Nephron progenitor cell (in vitro differentiated cells): ENCODE results near the gene RAPGEF4.

Source experiments
- DNase-seq: peaks from one replicate; pipeline ENCODE4 v3.0.0; 2021
- H3K27ac Mint-ChIP-seq: 2 replicates; pipeline ENCODE4 v1.8.0; 2021; ENCODE audit warnings: mild to moderate bottlenecking, moderate library complexity, mixed read lengths
- H3K27me3 Mint-ChIP-seq: 2 replicates; pipeline ENCODE4 v1.8.0; 2021; ENCODE audit warnings: mild to moderate bottlenecking, low read depth, mixed read lengths; ENCODE audit not compliant: poor library complexity
- H3K36me3 Mint-ChIP-seq: 2 replicates; pipeline ENCODE4 v1.8.0; 2021; ENCODE audit warnings: low read depth, mixed read lengths
- H3K4me1 Mint-ChIP-seq: 2 replicates; pipeline ENCODE4 v1.8.0; 2021; ENCODE audit warnings: mixed read lengths
- H3K4me3 Mint-ChIP-seq: 2 replicates; pipeline ENCODE4 v1.8.0; 2021; ENCODE audit warnings: mild to moderate bottlenecking, moderate library complexity, mixed read lengths
- H3K9me3 Mint-ChIP-seq: 2 replicates; pipeline ENCODE4 v1.8.0; 2021; ENCODE audit warnings: mild to moderate bottlenecking, moderate library complexity, mixed read lengths
- TF ChIP-seq, protein P1 (sequence below): fragments of 200-600 bp; sonication (generic); IDR thresholded peaks from 2 replicates; pipeline ENCODE4 v1.5.0; 2021; ENCODE audit warnings: antibody characterized with exemption

RAPGEF4 gene

DNA sequence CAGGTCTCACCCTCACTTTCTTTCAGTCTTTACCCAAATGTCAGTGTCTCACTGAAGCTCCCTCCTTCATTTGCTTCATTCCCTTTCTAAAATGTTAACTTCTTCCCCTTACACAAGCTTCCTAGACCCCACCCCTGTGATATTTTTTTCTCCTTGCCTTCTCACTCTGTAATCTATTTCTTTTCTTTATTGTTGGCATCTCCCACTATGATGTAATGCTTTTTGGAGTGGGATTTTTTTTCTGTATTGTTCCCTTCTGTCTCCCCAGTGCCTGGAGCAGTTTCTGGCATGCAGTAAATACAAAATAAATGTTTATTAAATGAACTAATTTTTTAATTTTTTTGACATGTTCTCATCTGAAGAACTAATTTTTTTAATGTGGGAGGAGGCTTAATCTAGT, 284.1 kb downstream of the RAPGEF4 start:
- peaks cover 4% of the 10 kb centered on the region for H3K9me3 Mint-ChIP-seq
- H3K27ac Mint-ChIP-seq = no peak overlapping the region
- H3K27me3 Mint-ChIP-seq = peaks cover 14% of the 10 kb centered on the region
- H3K4me1 Mint-ChIP-seq = no peaks in the 10 kb centered on the region
- no peak for DNase-seq
- TF ChIP-seq, protein P1, sequence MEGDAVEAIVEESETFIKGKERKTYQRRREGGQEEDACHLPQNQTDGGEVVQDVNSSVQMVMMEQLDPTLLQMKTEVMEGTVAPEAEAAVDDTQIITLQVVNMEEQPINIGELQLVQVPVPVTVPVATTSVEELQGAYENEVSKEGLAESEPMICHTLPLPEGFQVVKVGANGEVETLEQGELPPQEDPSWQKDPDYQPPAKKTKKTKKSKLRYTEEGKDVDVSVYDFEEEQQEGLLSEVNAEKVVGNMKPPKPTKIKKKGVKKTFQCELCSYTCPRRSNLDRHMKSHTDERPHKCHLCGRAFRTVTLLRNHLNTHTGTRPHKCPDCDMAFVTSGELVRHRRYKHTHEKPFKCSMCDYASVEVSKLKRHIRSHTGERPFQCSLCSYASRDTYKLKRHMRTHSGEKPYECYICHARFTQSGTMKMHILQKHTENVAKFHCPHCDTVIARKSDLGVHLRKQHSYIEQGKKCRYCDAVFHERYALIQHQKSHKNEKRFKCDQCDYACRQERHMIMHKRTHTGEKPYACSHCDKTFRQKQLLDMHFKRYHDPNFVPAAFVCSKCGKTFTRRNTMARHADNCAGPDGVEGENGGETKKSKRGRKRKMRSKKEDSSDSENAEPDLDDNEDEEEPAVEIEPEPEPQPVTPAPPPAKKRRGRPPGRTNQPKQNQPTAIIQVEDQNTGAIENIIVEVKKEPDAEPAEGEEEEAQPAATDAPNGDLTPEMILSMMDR = no peak
- no peak overlapping the region for H3K4me3 Mint-ChIP-seq
- H3K36me3 Mint-ChIP-seq = peaks cover 7% of the 10 kb centered on the region

DNA sequence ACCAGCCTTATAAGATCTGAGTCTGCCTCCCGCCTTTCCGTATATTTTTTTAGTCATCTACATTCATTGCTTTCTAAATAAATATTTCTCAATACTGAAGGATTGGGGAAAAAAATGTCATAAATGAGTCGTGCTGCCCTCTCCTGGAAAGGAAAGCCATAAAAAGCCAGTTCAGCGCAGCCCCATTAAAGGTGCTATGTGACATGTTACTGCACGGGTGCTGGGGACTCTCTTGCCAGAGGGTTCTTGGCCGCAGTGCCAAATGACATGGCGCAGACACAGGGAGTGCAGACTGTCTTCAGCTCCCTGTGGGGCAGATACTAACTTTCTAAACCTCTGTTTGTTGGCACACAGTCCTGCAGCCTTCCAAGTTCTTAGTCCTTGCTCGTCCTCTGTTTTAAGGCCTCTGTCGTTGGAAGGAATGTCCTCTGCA, 286.3 kb downstream of the RAPGEF4 start:
- peaks cover 4% of the 10 kb centered on the region for H3K9me3 Mint-ChIP-seq
- no peak overlapping the region for H3K27ac Mint-ChIP-seq
- peaks cover 12% of the 10 kb centered on the region for H3K4me1 Mint-ChIP-seq
- H3K36me3 Mint-ChIP-seq = peaks cover 11% of the 10 kb centered on the region
- no peak for DNase-seq
- TF ChIP-seq, protein P1 = no peak
- H3K27me3 Mint-ChIP-seq = peaks cover 9% of the 10 kb centered on the region
- H3K4me3 Mint-ChIP-seq = no peak overlapping the region

DNA sequence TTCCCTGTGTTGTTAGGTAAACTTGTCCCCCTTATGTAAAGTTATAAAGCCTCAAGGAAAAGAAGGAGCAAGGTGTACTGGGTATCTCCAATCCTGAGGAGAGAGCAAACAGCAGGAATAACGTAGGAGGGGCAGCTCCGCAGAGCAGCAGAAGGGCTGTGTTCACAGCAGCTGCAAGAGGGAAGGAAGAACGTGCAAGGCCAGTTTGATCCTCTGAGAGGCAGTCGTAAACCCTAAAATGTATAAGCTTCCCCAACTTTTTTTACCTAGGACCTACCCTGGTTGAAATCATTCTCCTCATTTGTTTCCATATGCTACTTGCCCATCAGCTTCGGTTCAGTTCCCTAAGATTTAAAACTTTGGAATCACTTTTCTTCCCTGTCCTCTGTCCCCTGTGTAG, 288.1 kb downstream of the RAPGEF4 start:
- Mint-ChIP-seq H3K27ac (no peak overlapping the region), H3K36me3 (peaks cover 11% of the 10 kb centered on the region), H3K9me3 (peaks cover 4% of the 10 kb centered on the region), H3K27me3 (peaks cover 9% of the 10 kb centered on the region), H3K4me3 (no peak overlapping the region), H3K4me1 (peaks cover 26% of the 10 kb centered on the region)
- DNase-seq = no peak
- TF ChIP-seq, protein P1 = no peak

DNA sequence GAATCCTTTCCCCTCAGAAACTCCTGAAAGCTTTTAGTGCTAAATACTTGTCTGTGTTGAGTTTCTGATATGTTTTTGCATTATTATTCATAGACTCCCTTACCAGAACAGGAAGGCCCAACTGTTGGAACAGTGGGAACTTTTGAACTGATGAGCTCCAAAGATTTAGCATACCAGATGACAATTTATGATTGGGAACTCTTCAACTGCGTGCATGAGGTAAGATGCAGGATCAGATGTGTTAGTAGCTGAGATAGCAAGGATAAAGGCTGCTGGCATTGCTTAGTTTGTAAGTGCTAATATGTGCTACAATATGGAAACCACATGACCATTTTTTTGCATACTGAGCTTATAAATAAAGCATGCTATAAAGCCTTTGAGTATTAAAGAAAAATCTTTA, 290.8 kb downstream of the RAPGEF4 start:
- no peak overlapping the region for H3K4me3 Mint-ChIP-seq
- TF ChIP-seq, protein P1 = no peak
- H3K27ac Mint-ChIP-seq = no peak overlapping the region
- no peak for DNase-seq
- peaks cover 4% of the 10 kb centered on the region for H3K9me3 Mint-ChIP-seq
- H3K27me3 Mint-ChIP-seq = peaks cover 2% of the 10 kb centered on the region
- peaks cover 42% of the 10 kb centered on the region for H3K4me1 Mint-ChIP-seq
- peaks cover 11% of the 10 kb centered on the region for H3K36me3 Mint-ChIP-seq

DNA sequence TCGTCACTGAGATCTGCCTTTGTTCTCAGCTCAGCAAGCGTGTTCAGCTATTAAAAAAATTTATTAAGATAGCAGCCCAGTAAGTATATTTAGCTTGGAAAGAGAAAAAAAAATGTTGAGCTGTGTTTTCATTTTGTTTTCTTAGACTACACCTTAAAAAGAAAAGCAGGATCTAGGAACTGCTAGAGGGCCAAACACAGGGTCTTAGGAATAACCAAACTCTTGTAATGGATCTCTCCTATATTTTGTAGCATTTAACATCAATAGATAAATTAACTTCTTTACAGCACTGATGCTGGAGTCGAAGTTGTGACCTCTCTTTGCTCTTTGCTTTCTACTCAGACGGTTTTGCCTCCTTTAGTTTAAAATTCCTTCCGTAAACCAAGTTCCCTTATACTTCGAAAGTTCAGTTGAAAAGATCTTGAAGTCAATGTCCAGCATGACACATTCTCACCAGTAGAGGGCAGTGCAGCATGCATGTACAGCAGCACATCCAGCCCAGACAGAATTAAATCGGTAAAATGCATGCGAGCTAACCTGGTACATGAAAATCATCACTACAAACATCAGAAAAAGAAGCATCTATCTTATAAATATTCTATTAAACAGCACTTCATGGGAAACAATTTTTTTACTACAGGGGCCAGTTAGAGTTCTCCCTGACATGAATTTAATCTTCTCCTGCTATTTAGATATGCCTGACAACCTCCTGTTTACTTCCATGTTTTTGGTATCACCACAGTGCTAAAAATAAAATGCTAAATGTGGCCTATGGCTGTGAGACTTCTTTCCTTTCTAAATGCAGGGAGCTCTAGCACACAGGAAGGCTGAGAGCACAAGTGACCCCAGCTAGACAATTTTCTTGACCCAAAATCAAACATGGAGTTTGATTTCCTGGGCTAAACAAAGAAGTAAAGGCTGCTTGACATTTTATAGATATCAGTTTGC, 291.8 kb downstream of the RAPGEF4 start:
- peaks cover 42% of the 10 kb centered on the region for H3K4me1 Mint-ChIP-seq

More for the DNA sequence above, 291.8 kb downstream of the RAPGEF4 start:
- TF ChIP-seq, protein P1 = peak; percentile 95
- H3K27ac Mint-ChIP-seq = no peak overlapping the region
- peak overlapping the region; percentile 3 for H3K4me3 Mint-ChIP-seq
- H3K9me3 Mint-ChIP-seq = peaks cover 4% of the 10 kb centered on the region
- peaks cover 6% of the 10 kb centered on the region for H3K27me3 Mint-ChIP-seq
- DNase-seq = peak; percentile 86
- H3K36me3 Mint-ChIP-seq = peaks cover 11% of the 10 kb centered on the region
